ENCODE data around the gene PLEKHG7. TPM values are rescaled to one million over a fixed set of nuclear protein-coding genes. Genes with fewer than 3 reads are reported as not detected.

Gene PLEKHG7
- total RNA-seq, 1 donor from 2014 or later: not detected

DNA sequence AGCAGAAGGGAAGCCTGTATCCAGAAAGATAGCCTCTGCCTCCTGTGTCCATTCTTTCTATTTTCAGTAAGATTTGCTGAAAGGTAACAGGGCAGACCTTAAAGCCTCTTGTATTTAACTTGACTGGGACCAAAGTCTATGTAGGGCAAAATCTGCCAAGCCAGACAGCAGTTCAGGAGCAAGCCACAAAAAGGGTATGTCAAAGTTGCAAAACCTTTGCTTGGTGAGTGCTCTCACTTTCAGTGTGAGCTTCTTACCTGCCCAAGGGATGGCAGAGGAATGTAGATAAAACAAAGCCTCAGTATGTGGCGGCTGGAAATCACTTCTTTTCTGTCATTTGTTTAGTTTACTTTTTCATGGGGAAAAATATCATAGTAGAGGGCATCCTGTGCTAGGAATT is 63.1 kb downstream of the PLEKHG7 start:
- DNase-seq (ENCODE audit: low read depth): no peak
- no peaks in the 10 kb centered on the region for H3K27me3 ChIP-seq (ENCODE audit: control insufficient read depth, insufficient read depth, low read length)
- no peaks in the 10 kb centered on the region for H3K36me3 ChIP-seq (ENCODE audit: control insufficient read depth, insufficient read depth, low read length)
- H3K4me3 ChIP-seq (ENCODE audit: low read depth, low read length): no peak overlapping the region
- TF ChIP-seq, protein P1, sequence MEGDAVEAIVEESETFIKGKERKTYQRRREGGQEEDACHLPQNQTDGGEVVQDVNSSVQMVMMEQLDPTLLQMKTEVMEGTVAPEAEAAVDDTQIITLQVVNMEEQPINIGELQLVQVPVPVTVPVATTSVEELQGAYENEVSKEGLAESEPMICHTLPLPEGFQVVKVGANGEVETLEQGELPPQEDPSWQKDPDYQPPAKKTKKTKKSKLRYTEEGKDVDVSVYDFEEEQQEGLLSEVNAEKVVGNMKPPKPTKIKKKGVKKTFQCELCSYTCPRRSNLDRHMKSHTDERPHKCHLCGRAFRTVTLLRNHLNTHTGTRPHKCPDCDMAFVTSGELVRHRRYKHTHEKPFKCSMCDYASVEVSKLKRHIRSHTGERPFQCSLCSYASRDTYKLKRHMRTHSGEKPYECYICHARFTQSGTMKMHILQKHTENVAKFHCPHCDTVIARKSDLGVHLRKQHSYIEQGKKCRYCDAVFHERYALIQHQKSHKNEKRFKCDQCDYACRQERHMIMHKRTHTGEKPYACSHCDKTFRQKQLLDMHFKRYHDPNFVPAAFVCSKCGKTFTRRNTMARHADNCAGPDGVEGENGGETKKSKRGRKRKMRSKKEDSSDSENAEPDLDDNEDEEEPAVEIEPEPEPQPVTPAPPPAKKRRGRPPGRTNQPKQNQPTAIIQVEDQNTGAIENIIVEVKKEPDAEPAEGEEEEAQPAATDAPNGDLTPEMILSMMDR (IDR thresholded peaks at IDR 0.05; ENCODE audit: insufficient read depth, low read length, poor library complexity, severe bottlenecking): no peak

DNA sequence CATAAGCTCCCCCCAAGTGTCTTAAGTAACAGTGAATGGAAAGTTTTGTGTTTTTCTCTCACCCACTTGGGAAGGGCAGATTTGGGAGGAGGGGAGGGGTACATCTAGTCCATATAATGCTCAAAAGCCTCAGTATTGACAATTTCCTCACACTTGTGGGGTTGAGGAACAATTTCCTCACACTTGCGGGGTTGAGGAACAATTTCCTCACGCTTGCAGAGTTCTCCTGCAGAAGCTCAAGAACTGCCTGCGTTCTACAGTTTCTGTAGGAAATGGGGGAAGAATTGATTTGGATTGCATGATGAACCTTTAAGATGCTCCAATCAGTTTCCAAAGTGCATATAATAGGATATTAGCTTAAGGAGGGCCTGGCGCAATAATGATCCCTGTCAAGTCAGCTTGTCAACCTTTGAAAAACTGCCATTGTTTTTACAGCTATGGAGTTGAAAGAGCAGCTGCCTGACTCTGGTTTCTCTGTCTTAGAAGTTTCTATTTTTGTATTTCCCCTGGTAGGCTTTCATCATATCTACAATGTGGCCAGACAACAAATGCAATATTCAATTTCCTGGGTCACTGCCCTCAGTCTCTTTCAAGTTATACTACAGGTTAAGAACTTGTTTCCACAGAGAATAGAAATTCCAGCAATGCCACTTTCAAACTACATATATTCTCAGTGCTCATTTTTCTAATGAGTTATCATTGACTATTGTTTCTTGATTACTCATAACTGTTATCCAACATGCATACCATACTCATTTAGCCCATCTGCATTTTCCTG is 66.5 kb downstream of the PLEKHG7 start:
- Histone ChIP-seq H3K27me3 (ENCODE audit: control insufficient read depth, insufficient read depth, low read length) (no peaks in the 10 kb centered on the region), H3K4me3 (ENCODE audit: low read depth, low read length) (no peak overlapping the region), H3K36me3 (ENCODE audit: control insufficient read depth, insufficient read depth, low read length) (no peaks in the 10 kb centered on the region)
- TF ChIP-seq, protein P1 (IDR thresholded peaks at IDR 0.05; ENCODE audit: insufficient read depth, low read length, poor library complexity, severe bottlenecking): no peak
- DNase-seq (ENCODE audit: low read depth): no peak

DNA sequence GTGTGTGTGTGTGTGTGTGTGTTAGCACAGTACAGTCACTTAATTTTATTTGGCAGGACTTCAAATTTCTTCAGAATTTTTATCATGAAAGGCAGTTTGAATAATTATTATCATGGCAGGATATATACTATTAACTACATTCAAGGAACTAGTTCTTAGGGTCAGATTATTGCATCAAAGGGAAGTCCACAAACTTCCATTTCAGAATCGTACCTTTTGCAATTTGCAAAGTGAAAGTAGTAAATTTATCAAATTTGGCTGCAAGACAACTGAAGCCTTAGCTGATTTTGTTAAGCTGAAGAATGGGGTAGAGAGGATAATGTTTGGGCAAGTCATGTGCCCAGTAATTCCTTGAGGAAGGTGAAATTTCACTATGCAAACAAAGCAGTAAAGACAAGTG is 68.2 kb downstream of the PLEKHG7 start:
- TF ChIP-seq, protein P1 (IDR thresholded peaks at IDR 0.05; ENCODE audit: insufficient read depth, low read length, poor library complexity, severe bottlenecking): no peak
- Histone ChIP-seq H3K27me3 (ENCODE audit: control insufficient read depth, insufficient read depth, low read length) (no peaks in the 10 kb centered on the region), H3K4me3 (ENCODE audit: low read depth, low read length) (no peak overlapping the region), H3K36me3 (ENCODE audit: control insufficient read depth, insufficient read depth, low read length) (no peaks in the 10 kb centered on the region)
- DNase-seq (ENCODE audit: low read depth): no peak

DNA sequence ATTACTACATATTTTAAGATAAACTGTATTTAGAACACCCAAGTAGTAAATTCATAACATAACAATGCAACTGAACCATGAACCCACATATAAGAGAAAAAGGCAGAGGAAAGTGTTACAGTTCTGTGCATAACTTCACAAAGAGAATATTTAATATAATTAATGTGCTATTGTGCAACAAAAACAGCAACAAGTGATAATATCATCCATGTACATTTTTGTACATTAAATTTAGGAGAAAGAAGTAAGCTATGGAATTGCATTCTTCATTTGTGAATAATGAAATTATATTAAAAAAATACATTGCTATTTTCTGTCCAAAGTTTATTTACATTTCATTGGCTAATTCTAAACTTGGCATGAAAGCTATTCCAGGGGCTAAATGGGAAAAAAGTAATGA is 72.6 kb downstream of the PLEKHG7 start:
- Histone ChIP-seq H3K27me3 (ENCODE audit: control insufficient read depth, insufficient read depth, low read length) (no peaks in the 10 kb centered on the region), H3K36me3 (ENCODE audit: control insufficient read depth, insufficient read depth, low read length) (no peaks in the 10 kb centered on the region), H3K4me3 (ENCODE audit: low read depth, low read length) (no peak overlapping the region)
- no peak for DNase-seq (ENCODE audit: low read depth)
- TF ChIP-seq, protein P1 (IDR thresholded peaks at IDR 0.05; ENCODE audit: insufficient read depth, low read length, poor library complexity, severe bottlenecking): no peak

DNA sequence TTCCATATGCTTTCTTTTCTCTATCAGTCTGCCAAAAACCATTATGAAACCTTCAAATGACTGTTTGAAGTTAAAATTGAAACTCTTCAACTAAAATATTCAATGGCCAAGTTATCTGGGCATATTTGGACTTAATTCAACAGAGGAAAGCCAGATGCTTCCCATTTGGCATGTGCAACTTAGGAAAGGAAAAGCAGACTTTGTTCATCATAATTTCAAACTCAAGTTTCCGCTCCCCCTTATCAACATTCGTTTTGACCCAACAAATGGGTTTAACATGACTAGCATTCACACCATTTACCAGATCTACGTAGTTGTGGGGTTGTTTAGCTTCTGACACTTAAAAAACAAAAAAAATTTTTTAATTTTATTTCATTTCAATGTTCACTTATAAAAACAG is 75.7 kb downstream of the PLEKHG7 start:
- TF ChIP-seq, protein P1 (IDR thresholded peaks at IDR 0.05; ENCODE audit: insufficient read depth, low read length, poor library complexity, severe bottlenecking): no peak
- Histone ChIP-seq H3K36me3 (ENCODE audit: control insufficient read depth, insufficient read depth, low read length) (no peaks in the 10 kb centered on the region), H3K27me3 (ENCODE audit: control insufficient read depth, insufficient read depth, low read length) (no peaks in the 10 kb centered on the region), H3K4me3 (ENCODE audit: low read depth, low read length) (no peak overlapping the region)
- no peak for DNase-seq (ENCODE audit: low read depth)

DNA sequence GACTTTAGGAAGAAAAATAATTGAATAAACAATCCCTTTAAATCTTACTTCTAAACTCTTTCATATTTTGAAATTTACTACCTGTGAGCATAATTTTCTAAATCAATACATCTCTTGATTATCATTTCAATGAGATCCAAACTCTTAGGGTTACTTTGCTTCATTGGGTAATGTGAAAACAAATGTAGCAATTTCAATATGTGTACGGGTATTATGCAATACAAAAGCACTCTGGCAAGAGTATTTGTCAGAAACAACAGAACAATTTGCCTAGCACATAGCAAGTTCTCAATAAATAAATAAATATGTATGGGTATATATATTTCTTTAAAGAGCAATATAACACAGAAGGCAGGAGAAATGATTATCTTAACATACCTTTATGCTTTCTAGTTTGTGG is 77.1 kb downstream of the PLEKHG7 start:
- Histone ChIP-seq H3K36me3 (ENCODE audit: control insufficient read depth, insufficient read depth, low read length) (no peaks in the 10 kb centered on the region), H3K4me3 (ENCODE audit: low read depth, low read length) (no peak overlapping the region), H3K27me3 (ENCODE audit: control insufficient read depth, insufficient read depth, low read length) (no peaks in the 10 kb centered on the region)
- TF ChIP-seq, protein P1 (IDR thresholded peaks at IDR 0.05; ENCODE audit: insufficient read depth, low read length, poor library complexity, severe bottlenecking): no peak
- no peak for DNase-seq (ENCODE audit: low read depth)
